GM23338 (cell line): ENCODE results near the gene CLDN11. TPM values are rescaled to one million over a fixed set of nuclear protein-coding genes. Genes with fewer than 3 reads are reported as not detected.

Source experiments
- ATAC-seq: fragments of 200-7000 bp; cut with Tn5 transposase; 3 replicates; pipeline ENCODE4 v1.9.1; 2020
- DNase-seq: peaks from one replicate; pipeline ENCODE4 v3.0.0-alpha.2; 2015; ENCODE audit warnings: low spot score
- H2AFZ ChIP-seq: fragments of 200-600 bp; sonication (generic); 2 replicates; pipeline ENCODE4 v1.8.0; 2016; ENCODE audit warnings: antibody characterized with exemption, mild to moderate bottlenecking, moderate library complexity
- H3F3A ChIP-seq: fragments of 200-600 bp; sonication (generic); replicated peaks from 2 replicates; pipeline ENCODE4 v1.8.0; 2017; ENCODE audit warnings: antibody characterized with exemption, mixed run types, low read depth
- H3K27ac ChIP-seq: fragments of 200-600 bp; sonication (generic); 2 replicates; pipeline ENCODE4 v1.6.1; 2016; ENCODE audit warnings: low read depth
- H3K27me3 ChIP-seq: fragments of 200-600 bp; sonication (generic); 2 replicates; pipeline ENCODE4 v1.8.0; 2016; ENCODE audit warnings: mild to moderate bottlenecking, mixed run types, moderate library complexity; ENCODE audit not compliant: insufficient read depth
- H3K36me3 ChIP-seq: fragments of 200-600 bp; sonication (generic); 2 replicates; pipeline ENCODE4 v1.8.0; 2016; ENCODE audit warnings: mild to moderate bottlenecking; ENCODE audit not compliant: insufficient read depth
- H3K4me1 ChIP-seq: fragments of 200-600 bp; sonication (generic); 2 replicates; pipeline ENCODE4 v1.8.0; 2016; ENCODE audit warnings: mild to moderate bottlenecking, moderate library complexity; ENCODE audit not compliant: insufficient read depth
- H3K4me2 ChIP-seq: fragments of 200-600 bp; sonication (generic); 2 replicates; pipeline ENCODE4 v1.7.1; 2017; ENCODE audit warnings: mixed run types
- H3K4me3 ChIP-seq: fragments of 200-600 bp; sonication (generic); 2 replicates; pipeline ENCODE4 v1.6.1; 2016; ENCODE audit warnings: mixed run types
- H3K79me2 ChIP-seq: fragments of 200-600 bp; sonication (generic); replicated peaks from 2 replicates; pipeline ENCODE4 v1.8.0; 2017; ENCODE audit warnings: mild to moderate bottlenecking; ENCODE audit not compliant: insufficient read depth
- H3K9me2 ChIP-seq: fragments of 200-600 bp; sonication (generic); 2 replicates; pipeline ENCODE4 v1.8.0; 2017; ENCODE audit not compliant: insufficient read depth
- H4K20me1 ChIP-seq: fragments of 200-600 bp; sonication (generic); replicated peaks from 2 replicates; pipeline ENCODE4 v1.8.0; 2017; ENCODE audit warnings: mild to moderate bottlenecking; ENCODE audit not compliant: insufficient read depth
- H3K27ac Mint-ChIP-seq: 2 replicates; pipeline ENCODE4 v1.8.0; 2020; ENCODE audit warnings: inconsistent platforms, mild to moderate bottlenecking, moderate library complexity, mixed read lengths
- H3K27me3 Mint-ChIP-seq: 3 replicates; pipeline ENCODE4 v1.8.0; 2022; ENCODE audit warnings: low read depth, mild to moderate bottlenecking, moderate library complexity, mixed read lengths, inconsistent platforms; ENCODE audit not compliant: insufficient read depth, poor library complexity
- H3K36me3 Mint-ChIP-seq: 3 replicates; pipeline ENCODE4 v1.8.0; 2021; ENCODE audit warnings: low read depth, mild to moderate bottlenecking, inconsistent platforms, moderate library complexity, mixed read lengths
- H3K4me1 Mint-ChIP-seq: 3 replicates; pipeline ENCODE4 v1.8.0; 2020; ENCODE audit warnings: mild to moderate bottlenecking, inconsistent platforms, mixed read lengths
- H3K4me3 Mint-ChIP-seq: 3 replicates; pipeline ENCODE4 v1.8.0; 2021; ENCODE audit warnings: moderate library complexity, mild to moderate bottlenecking, inconsistent platforms, mixed read lengths
- H3K9me3 Mint-ChIP-seq: 3 replicates; pipeline ENCODE4 v1.8.0; 2020; ENCODE audit warnings: moderate library complexity, mild to moderate bottlenecking, inconsistent platforms, mixed read lengths
- EZH2 ChIP-seq: fragments of 200-600 bp; sonication (generic); IDR thresholded peaks from one replicate; pipeline ENCODE4 v1.8.0; 2017; ENCODE audit warnings: antibody characterized with exemption, mild to moderate bottlenecking, low read depth; ENCODE audit not compliant: unreplicated experiment
- JUNB ChIP-seq: IDR thresholded peaks from one replicate; pipeline ENCODE4 v1.6.1; 2016; ENCODE audit warnings: antibody characterized with exemption; ENCODE audit not compliant: unreplicated experiment
- NANOG ChIP-seq: IDR thresholded peaks from 2 replicates; pipeline ENCODE4 v1.6.1; 2016; ENCODE audit warnings: antibody characterized with exemption, borderline replicate concordance
- POLR2AphosphoS5 ChIP-seq: IDR thresholded peaks from 2 replicates; pipeline ENCODE4 v1.6.1; 2016; ENCODE audit warnings: antibody characterized with exemption, low read depth
- STAT1 ChIP-seq: IDR thresholded peaks from one replicate; pipeline ENCODE4 v1.6.1; 2016; ENCODE audit warnings: antibody characterized with exemption; ENCODE audit not compliant: unreplicated experiment
- ZNF114 ChIP-seq: fragments of 250-450 bp; sonication (Bioruptor Pico); IDR thresholded peaks from 2 replicates; pipeline ENCODE4 v1.5.0; 2020; ENCODE audit warnings: mild to moderate bottlenecking, moderate library complexity
- ZNF331 ChIP-seq: fragments of 250-450 bp; sonication (Bioruptor Pico); IDR thresholded peaks from 2 replicates; pipeline ENCODE4 v1.5.0; 2020; ENCODE audit warnings: low read depth, mild to moderate bottlenecking, moderate library complexity
- polyA plus RNA-seq: library from polyadenylated mRNA; unstranded; fragments of >200 nt; fragmentation: Nextera tagmentation; extraction: Ambion mirVana; gene quantifications from 2 replicates; pipeline ENCODE4 v1.2.1, GENCODE V29; 2016
- total RNA-seq: library from RNA; depleted of rRNA; stranded (reverse); fragments of >200 nt; shearing (Covaris generic); gene quantifications from 2 replicates; pipeline ENCODE4 v1.2.3, GENCODE V29; 2014
- TF ChIP-seq, protein P1 (sequence below), 2 experiments: fragments of 200-600 bp in 1 of 2; sonication (generic) in 1 of 2; conservative IDR thresholded peaks; 2 replicates each; pipeline versions ENCODE4 v1.5.1 to v1.6.1; 2016 to 2017; ENCODE audit warnings: antibody characterized with exemption in 2 of 2, low read depth in 2 of 2, mild to moderate bottlenecking in 2 of 2, moderate library complexity in 1 of 2
- TF ChIP-seq, protein P2 (sequence below): IDR thresholded peaks from one replicate; pipeline ENCODE4 v1.6.1; 2018; ENCODE audit warnings: antibody characterized with exemption; ENCODE audit not compliant: unreplicated experiment
- TF ChIP-seq, protein P3 (sequence below): IDR thresholded peaks from 2 replicates; pipeline ENCODE4 v1.6.1; 2016; ENCODE audit warnings: antibody characterized with exemption

The CLDN11 gene
- total and polyA plus RNA-seq, 2 experiments from 2014 or later, result 5.2 to 8.3 TPM

DNA sequence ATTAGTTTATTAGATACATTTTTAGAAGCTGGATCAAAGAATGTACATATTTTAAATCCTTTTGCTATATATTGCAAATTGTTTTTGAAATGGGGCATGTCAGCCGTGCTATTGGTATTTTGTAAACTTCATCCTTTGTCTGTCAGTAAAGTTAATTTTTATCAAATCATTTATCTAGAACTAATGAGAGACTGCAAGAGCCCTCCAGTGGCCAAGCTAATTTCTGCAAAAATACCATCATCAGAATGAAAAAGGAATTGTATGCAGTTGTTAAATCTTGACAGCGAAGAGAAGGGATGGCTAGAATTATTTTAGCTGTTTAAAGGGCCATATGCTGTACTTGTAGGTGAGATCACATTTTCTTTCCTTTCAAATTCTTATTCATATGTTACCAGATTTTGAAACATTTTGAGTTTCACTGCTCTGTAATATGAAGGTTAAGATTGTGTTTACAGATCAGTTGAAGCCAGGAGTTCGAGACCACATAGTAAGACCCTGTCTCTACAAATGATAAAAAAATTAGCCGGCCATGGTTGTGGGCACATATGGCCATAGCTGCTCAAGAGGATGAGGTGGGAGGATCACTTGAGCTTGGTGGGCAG lies 8.1 kb upstream of the CLDN11 start:
- Histone ChIP-seq H3K27ac (no peak overlapping the region), H3K36me3 (no peaks in the 10 kb centered on the region), H2AFZ (no peak overlapping the region), H3K27me3 (no peaks in the 10 kb centered on the region), H3K79me2 (no peaks in the 10 kb centered on the region), H3F3A (0 out of 2 replicates have a peak, but pooled peaks cover 5% of the 10 kb centered on the region), H3K4me2 (no peak overlapping the region), H3K9me2 (no peaks in the 10 kb centered on the region), H4K20me1 (no peaks in the 10 kb centered on the region), H3K4me3 (no peak overlapping the region), H3K4me1 (no peaks in the 10 kb centered on the region)
- TF ChIP-seq, protein P1, sequence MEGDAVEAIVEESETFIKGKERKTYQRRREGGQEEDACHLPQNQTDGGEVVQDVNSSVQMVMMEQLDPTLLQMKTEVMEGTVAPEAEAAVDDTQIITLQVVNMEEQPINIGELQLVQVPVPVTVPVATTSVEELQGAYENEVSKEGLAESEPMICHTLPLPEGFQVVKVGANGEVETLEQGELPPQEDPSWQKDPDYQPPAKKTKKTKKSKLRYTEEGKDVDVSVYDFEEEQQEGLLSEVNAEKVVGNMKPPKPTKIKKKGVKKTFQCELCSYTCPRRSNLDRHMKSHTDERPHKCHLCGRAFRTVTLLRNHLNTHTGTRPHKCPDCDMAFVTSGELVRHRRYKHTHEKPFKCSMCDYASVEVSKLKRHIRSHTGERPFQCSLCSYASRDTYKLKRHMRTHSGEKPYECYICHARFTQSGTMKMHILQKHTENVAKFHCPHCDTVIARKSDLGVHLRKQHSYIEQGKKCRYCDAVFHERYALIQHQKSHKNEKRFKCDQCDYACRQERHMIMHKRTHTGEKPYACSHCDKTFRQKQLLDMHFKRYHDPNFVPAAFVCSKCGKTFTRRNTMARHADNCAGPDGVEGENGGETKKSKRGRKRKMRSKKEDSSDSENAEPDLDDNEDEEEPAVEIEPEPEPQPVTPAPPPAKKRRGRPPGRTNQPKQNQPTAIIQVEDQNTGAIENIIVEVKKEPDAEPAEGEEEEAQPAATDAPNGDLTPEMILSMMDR (conservative IDR thresholded peaks at IDR 0.05; ENCODE audit: low read depth in 2 of 2), result peak; percentile 60 to 62
- no peak for TF ChIP-seq STAT1
- Mint-ChIP-seq H3K36me3 (no peaks in the 10 kb centered on the region), H3K27me3 (peaks cover 2% of the 10 kb centered on the region), H3K4me3 (no peak overlapping the region), H3K9me3 (no peaks in the 10 kb centered on the region), H3K27ac (no peak overlapping the region), H3K4me1 (peaks cover 8% of the 10 kb centered on the region)
- ATAC-seq (no peak), DNase-seq (peak; percentile 39)

DNA sequence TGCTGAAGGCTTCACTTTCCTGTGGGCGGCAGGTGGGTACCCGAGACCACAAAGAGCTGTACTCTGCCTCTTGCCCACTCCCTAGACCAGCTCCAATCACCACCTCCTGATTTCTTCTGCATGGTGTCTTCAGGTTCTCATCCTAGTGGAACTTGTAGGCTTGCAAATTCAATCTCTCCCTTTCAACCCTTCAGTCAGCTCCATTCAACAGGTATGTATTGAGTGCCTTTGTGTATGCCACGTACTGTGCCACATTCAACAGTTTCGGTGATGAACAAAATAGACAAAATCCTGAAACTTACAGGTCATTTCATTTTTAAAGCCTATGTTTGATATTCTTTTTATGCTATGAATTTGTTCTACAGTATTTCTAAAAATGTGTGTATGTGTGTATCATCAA lies 5.4 kb upstream of the CLDN11 start:
- H3K27ac Mint-ChIP-seq, result no peak overlapping the region
- 0 out of 3 replicates have a peak, but pooled peaks cover 2% of the 10 kb centered on the region for H3K9me3 Mint-ChIP-seq
- H3K4me2 ChIP-seq, result no peak overlapping the region

More for the DNA sequence above, 5.4 kb upstream of the CLDN11 start:
- H3K27me3 Mint-ChIP-seq, result peaks cover 15% of the 10 kb centered on the region
- no peak overlapping the region for H3K27ac ChIP-seq
- H3K9me2 ChIP-seq, result 0 out of 2 replicates have a peak, but pooled peaks cover 4% of the 10 kb centered on the region
- no peak overlapping the region for H3K4me3 Mint-ChIP-seq
- peaks cover 4% of the 10 kb centered on the region; the same call in 1 of the 2 replicates for H3K4me1 ChIP-seq
- peaks cover 2% of the 10 kb centered on the region; the same call in 1 of the 3 replicates for H3K36me3 Mint-ChIP-seq
- ATAC-seq, result no peak
- no peak for DNase-seq
- H3K79me2 ChIP-seq, result no peaks in the 10 kb centered on the region
- peaks cover 10% of the 10 kb centered on the region for H3K4me1 Mint-ChIP-seq
- H3K4me3 ChIP-seq, result no peak overlapping the region
- no peaks in the 10 kb centered on the region for H4K20me1 ChIP-seq
- no peak for TF ChIP-seq ZNF114 (CRISPR knock-in tag)
- TF ChIP-seq ZNF331 (CRISPR knock-in tag), result no peak
- TF ChIP-seq POLR2AphosphoS5, result no peak
- TF ChIP-seq, protein P1 (conservative IDR thresholded peaks at IDR 0.05; ENCODE audit: low read depth in 2 of 2), result no peak
- TF ChIP-seq JUNB, result no peak
- no peak for TF ChIP-seq NANOG
- TF ChIP-seq, protein P2, sequence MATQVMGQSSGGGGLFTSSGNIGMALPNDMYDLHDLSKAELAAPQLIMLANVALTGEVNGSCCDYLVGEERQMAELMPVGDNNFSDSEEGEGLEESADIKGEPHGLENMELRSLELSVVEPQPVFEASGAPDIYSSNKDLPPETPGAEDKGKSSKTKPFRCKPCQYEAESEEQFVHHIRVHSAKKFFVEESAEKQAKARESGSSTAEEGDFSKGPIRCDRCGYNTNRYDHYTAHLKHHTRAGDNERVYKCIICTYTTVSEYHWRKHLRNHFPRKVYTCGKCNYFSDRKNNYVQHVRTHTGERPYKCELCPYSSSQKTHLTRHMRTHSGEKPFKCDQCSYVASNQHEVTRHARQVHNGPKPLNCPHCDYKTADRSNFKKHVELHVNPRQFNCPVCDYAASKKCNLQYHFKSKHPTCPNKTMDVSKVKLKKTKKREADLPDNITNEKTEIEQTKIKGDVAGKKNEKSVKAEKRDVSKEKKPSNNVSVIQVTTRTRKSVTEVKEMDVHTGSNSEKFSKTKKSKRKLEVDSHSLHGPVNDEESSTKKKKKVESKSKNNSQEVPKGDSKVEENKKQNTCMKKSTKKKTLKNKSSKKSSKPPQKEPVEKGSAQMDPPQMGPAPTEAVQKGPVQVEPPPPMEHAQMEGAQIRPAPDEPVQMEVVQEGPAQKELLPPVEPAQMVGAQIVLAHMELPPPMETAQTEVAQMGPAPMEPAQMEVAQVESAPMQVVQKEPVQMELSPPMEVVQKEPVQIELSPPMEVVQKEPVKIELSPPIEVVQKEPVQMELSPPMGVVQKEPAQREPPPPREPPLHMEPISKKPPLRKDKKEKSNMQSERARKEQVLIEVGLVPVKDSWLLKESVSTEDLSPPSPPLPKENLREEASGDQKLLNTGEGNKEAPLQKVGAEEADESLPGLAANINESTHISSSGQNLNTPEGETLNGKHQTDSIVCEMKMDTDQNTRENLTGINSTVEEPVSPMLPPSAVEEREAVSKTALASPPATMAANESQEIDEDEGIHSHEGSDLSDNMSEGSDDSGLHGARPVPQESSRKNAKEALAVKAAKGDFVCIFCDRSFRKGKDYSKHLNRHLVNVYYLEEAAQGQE, result no peak
- no peak for TF ChIP-seq EZH2
- TF ChIP-seq, protein P3, sequence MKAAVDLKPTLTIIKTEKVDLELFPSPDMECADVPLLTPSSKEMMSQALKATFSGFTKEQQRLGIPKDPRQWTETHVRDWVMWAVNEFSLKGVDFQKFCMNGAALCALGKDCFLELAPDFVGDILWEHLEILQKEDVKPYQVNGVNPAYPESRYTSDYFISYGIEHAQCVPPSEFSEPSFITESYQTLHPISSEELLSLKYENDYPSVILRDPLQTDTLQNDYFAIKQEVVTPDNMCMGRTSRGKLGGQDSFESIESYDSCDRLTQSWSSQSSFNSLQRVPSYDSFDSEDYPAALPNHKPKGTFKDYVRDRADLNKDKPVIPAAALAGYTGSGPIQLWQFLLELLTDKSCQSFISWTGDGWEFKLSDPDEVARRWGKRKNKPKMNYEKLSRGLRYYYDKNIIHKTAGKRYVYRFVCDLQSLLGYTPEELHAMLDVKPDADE, result no peak
- no peaks in the 10 kb centered on the region for H3K36me3 ChIP-seq
- peaks cover 23% of the 10 kb centered on the region for H3K27me3 ChIP-seq
- H3F3A ChIP-seq, result peaks cover 9% of the 10 kb centered on the region; the same call in 1 of the 2 replicates
- H2AFZ ChIP-seq, result peak overlapping the region; percentile 45; the same call in 1 of the 2 replicates
